Activated CD4-positive, alpha-beta T cell treated with anti-CD3 and anti-CD28 coated beads, Interleukin-2, amount 10 ng/mL, durations not matched to agents 7 days and 5 days (primary cell): ENCODE data around the gene GIPC3. TPM values are rescaled to one million over a fixed set of nuclear protein-coding genes. Genes with fewer than 3 reads are reported as not detected.
"Not testable (repeated sequence)": the region's sequence is repeated elsewhere in the genome, so short reads cannot be mapped to it uniquely, and the experiment has no call there.

ENCODE experiments used
- CTCF ChIA-PET: fragments of 350-600 bp; sonication (Branson Sonifier 250); formaldehyde crosslinking; loops from one replicate; lab custom pipeline; 2021; ENCODE audit warnings: antibody characterized with exemption; lab: Charles Lee
- POLR2A ChIA-PET: fragments of 350-600 bp; sonication (Branson Sonifier 250); formaldehyde crosslinking; loops from one replicate; lab custom pipeline; 2021; ENCODE audit warnings: antibody characterized with exemption; lab: Charles Lee
- DNase-seq: peaks from one replicate; pipeline ENCODE4 v3.0.0-alpha.2; 2020
- H3K27ac Mint-ChIP-seq: one replicate; pipeline ENCODE4 v1.8.0; 2021; ENCODE audit warnings: mild to moderate bottlenecking, moderate library complexity, mixed read lengths
- H3K27me3 Mint-ChIP-seq: one replicate; pipeline ENCODE4 v1.8.0; 2021; ENCODE audit warnings: mixed read lengths
- H3K36me3 Mint-ChIP-seq: one replicate; pipeline ENCODE4 v1.8.0; 2021; ENCODE audit warnings: low read depth, mixed read lengths
- H3K4me1 Mint-ChIP-seq: one replicate; pipeline ENCODE4 v1.8.0; 2021; ENCODE audit warnings: mixed read lengths
- H3K4me3 Mint-ChIP-seq: one replicate; pipeline ENCODE4 v1.8.0; 2021; ENCODE audit warnings: mild to moderate bottlenecking, moderate library complexity, mixed read lengths
- H3K9me3 Mint-ChIP-seq: one replicate; pipeline ENCODE4 v1.8.0; 2021; ENCODE audit warnings: mixed read lengths
- total RNA-seq, 2 experiments: library from RNA; stranded (reverse); gene quantifications; one replicate each; pipeline ENCODE4 v1.2.3, GENCODE V29; 2021

GIPC3 gene
- total RNA-seq, 2 experiments from 2014 or later = 0.57 to 0.71 TPM

GRCh38 chr19:3621689-3622088 is 36.4 kb downstream of the GIPC3 start:
- Mint-ChIP-seq H3K27ac (no peak overlapping the region), H3K36me3 (peaks cover 12% of the 10 kb centered on the region), H3K27me3 (no peaks in the 10 kb centered on the region), H3K4me3 (no peak overlapping the region), H3K4me1 (peaks cover 33% of the 10 kb centered on the region), H3K9me3 (no peaks in the 10 kb centered on the region)
- no peak for DNase-seq
- ChIA-PET CTCF (interaction anchor here (1.5 to 1.7 kb wide), 2 partner anchors 14 to 75 kb away, joined by 3 to 4 read pairs; no protein-coding TSS in a partner anchor), POLR2A (no interaction called here)

- Mint-ChIP-seq H3K27ac (no peak overlapping the region), H3K9me3 (no peaks in the 10 kb centered on the region), H3K27me3 (no peaks in the 10 kb centered on the region), H3K4me1 (peaks cover 36% of the 10 kb centered on the region), H3K36me3 (peaks cover 12% of the 10 kb centered on the region), H3K4me3 (no peak overlapping the region)
- POLR2A ChIA-PET = no interaction called here
- CTCF ChIA-PET = interaction anchor here (1.5 to 1.7 kb wide), 2 partner anchors 14 to 76 kb away, joined by 3 to 4 read pairs; no protein-coding TSS in a partner anchor
- DNase-seq = no peak
Measured at GRCh38 chr19:3622224-3622623, 36.9 kb downstream of the GIPC3 start.

- Mint-ChIP-seq H3K4me3 (no peak overlapping the region), H3K27ac (no peak overlapping the region), H3K27me3 (no peaks in the 10 kb centered on the region), H3K9me3 (no peaks in the 10 kb centered on the region), H3K4me1 (peaks cover 25% of the 10 kb centered on the region), H3K36me3 (peaks cover 8% of the 10 kb centered on the region)
- POLR2A ChIA-PET = no interaction called here
- DNase-seq = no peak
- CTCF ChIA-PET = interaction anchor here (1.5 to 1.7 kb wide), 2 partner anchors 30 to 67 kb away, joined by 3 read pairs; partner anchors contain the start of gene MFSD12
Measured at GRCh38 chr19:3623716-3624115, 38.4 kb downstream of the GIPC3 start.

- DNase-seq = no peak
- peak overlapping the region; percentile 80 for H3K4me3 Mint-ChIP-seq
- no peaks in the 10 kb centered on the region for H3K27me3 Mint-ChIP-seq
- H3K36me3 Mint-ChIP-seq = peaks cover 5% of the 10 kb centered on the region
- CTCF ChIA-PET = no interaction called here
- POLR2A ChIA-PET = no interaction called here
- H3K9me3 Mint-ChIP-seq = no peaks in the 10 kb centered on the region
- H3K4me1 Mint-ChIP-seq = peaks cover 25% of the 10 kb centered on the region
- H3K27ac Mint-ChIP-seq = peak overlapping the region; percentile 88
Measured at GRCh38 chr19:3625996-3626472, 40.8 kb downstream of the GIPC3 start.

- H3K9me3 Mint-ChIP-seq = no peaks in the 10 kb centered on the region
- POLR2A ChIA-PET = no interaction called here
- H3K36me3 Mint-ChIP-seq = peaks cover 3% of the 10 kb centered on the region
- H3K4me1 Mint-ChIP-seq = peaks cover 25% of the 10 kb centered on the region
- no peaks in the 10 kb centered on the region for H3K27me3 Mint-ChIP-seq
- CTCF ChIA-PET = interaction anchor here (0.6 to 1.4 kb wide), 3 partner anchors 12 to 361 kb away, joined by 3 to 6 read pairs (median 4); no protein-coding TSS in a partner anchor
- peak; percentile 99 for DNase-seq
- H3K27ac Mint-ChIP-seq = peak within 1 kb of the TSS; percentile 99
- H3K4me3 Mint-ChIP-seq = peak within 1 kb of the TSS; percentile 80
Measured at GRCh38 chr19:3626473-3627350, 41.4 kb downstream of the GIPC3 start, which contains the start of gene CACTIN. TSS of gene CACTIN (minus strand) at chr19:3626790. CDS start at chr19:3626762, 28 bp downstream.

GRCh38 chr19:3627351-3627723 is 42.1 kb downstream of the GIPC3 start:
- no peaks in the 10 kb centered on the region for H3K9me3 Mint-ChIP-seq
- peaks cover 3% of the 10 kb centered on the region for H3K36me3 Mint-ChIP-seq
- ChIA-PET CTCF (interaction anchor here (0.6 to 1.4 kb wide), 3 partner anchors 12 to 360 kb away, joined by 3 to 6 read pairs (median 4); no protein-coding TSS in a partner anchor), POLR2A (no interaction called here)
- peak overlapping the region; percentile 99 for H3K27ac Mint-ChIP-seq
- peaks cover 25% of the 10 kb centered on the region for H3K4me1 Mint-ChIP-seq
- H3K4me3 Mint-ChIP-seq = peak overlapping the region; percentile 80
- no peaks in the 10 kb centered on the region for H3K27me3 Mint-ChIP-seq
- DNase-seq = no peak

- not testable (repeated sequence) for DNase-seq, H3K36me3 Mint-ChIP-seq, H3K4me3 Mint-ChIP-seq, H3K27ac Mint-ChIP-seq, H3K9me3 Mint-ChIP-seq, H3K27me3 Mint-ChIP-seq
- H3K4me1 Mint-ChIP-seq = peaks cover 24% of the 10 kb centered on the region
- ChIA-PET CTCF (interaction anchor here (1.5 kb wide), 1 partner anchor 10 kb away, joined by 6 read pairs; no protein-coding TSS in a partner anchor), POLR2A (interaction anchor here (0.6 kb wide), 1 partner anchor 1176 kb away, joined by 3 read pairs; no protein-coding TSS in a partner anchor)
Measured at GRCh38 chr19:3628766-3629165, 43.5 kb downstream of the GIPC3 start.

GRCh38 chr19:3631053-3631861 is 46.0 kb downstream of the GIPC3 start:
- no peak for DNase-seq
- H3K9me3 Mint-ChIP-seq = no peaks in the 10 kb centered on the region
- H3K27ac Mint-ChIP-seq = no peak overlapping the region
- H3K4me1 Mint-ChIP-seq = peaks cover 8% of the 10 kb centered on the region
- ChIA-PET POLR2A (no interaction called here), CTCF (no interaction called here)
- H3K4me3 Mint-ChIP-seq = no peak overlapping the region
- no peaks in the 10 kb centered on the region for H3K36me3 Mint-ChIP-seq
- H3K27me3 Mint-ChIP-seq = no peaks in the 10 kb centered on the region

GRCh38 chr19:3632098-3632497 is 46.8 kb downstream of the GIPC3 start:
- Mint-ChIP-seq H3K9me3 (no peaks in the 10 kb centered on the region), H3K4me3 (no peak overlapping the region), H3K4me1 (peaks cover 1% of the 10 kb centered on the region), H3K27ac (no peak overlapping the region), H3K36me3 (no peaks in the 10 kb centered on the region), H3K27me3 (no peaks in the 10 kb centered on the region)
- POLR2A ChIA-PET = interaction anchor here (0.6 kb wide), 1 partner anchor 252 kb away, joined by 3 read pairs; no protein-coding TSS in a partner anchor
- no peak for DNase-seq
- CTCF ChIA-PET = no interaction called here

GRCh38 chr19:3632739-3633558 is 47.7 kb downstream of the GIPC3 start:
- H3K4me1 Mint-ChIP-seq = no peaks in the 10 kb centered on the region
- H3K27ac Mint-ChIP-seq = no peak overlapping the region
- ChIA-PET POLR2A (interaction anchor here (0.6 kb wide), 1 partner anchor 253 kb away, joined by 3 read pairs; no protein-coding TSS in a partner anchor), CTCF (interaction anchor here (0.5 kb wide), 1 partner anchor 533 kb away, joined by 3 read pairs; no protein-coding TSS in a partner anchor)
- DNase-seq = no peak
- H3K9me3 Mint-ChIP-seq = no peaks in the 10 kb centered on the region
- no peaks in the 10 kb centered on the region for H3K36me3 Mint-ChIP-seq
- H3K4me3 Mint-ChIP-seq = no peak overlapping the region
- no peaks in the 10 kb centered on the region for H3K27me3 Mint-ChIP-seq

GRCh38 chr19:3633559-3633988 is 48.3 kb downstream of the GIPC3 start:
- ChIA-PET CTCF (interaction anchor here (0.5 kb wide), 1 partner anchor 533 kb away, joined by 3 read pairs; no protein-coding TSS in a partner anchor), POLR2A (no interaction called here)
- DNase-seq = no peak
- Mint-ChIP-seq H3K36me3 (no peaks in the 10 kb centered on the region), H3K27ac (no peak overlapping the region), H3K27me3 (no peaks in the 10 kb centered on the region), H3K4me1 (no peaks in the 10 kb centered on the region), H3K9me3 (no peaks in the 10 kb centered on the region), H3K4me3 (no peak overlapping the region)
